ENCODE results near the gene GRB2. TPM values are rescaled to one million over a fixed set of nuclear protein-coding genes. Genes with fewer than 3 reads are reported as not detected.
A peak's percentile ranks its signal among the peaks of the same experiment; 100 is the strongest.

GRB2 gene
- total RNA-seq, 1 experiment from 2014 or later: 92.6 TPM

DNA sequence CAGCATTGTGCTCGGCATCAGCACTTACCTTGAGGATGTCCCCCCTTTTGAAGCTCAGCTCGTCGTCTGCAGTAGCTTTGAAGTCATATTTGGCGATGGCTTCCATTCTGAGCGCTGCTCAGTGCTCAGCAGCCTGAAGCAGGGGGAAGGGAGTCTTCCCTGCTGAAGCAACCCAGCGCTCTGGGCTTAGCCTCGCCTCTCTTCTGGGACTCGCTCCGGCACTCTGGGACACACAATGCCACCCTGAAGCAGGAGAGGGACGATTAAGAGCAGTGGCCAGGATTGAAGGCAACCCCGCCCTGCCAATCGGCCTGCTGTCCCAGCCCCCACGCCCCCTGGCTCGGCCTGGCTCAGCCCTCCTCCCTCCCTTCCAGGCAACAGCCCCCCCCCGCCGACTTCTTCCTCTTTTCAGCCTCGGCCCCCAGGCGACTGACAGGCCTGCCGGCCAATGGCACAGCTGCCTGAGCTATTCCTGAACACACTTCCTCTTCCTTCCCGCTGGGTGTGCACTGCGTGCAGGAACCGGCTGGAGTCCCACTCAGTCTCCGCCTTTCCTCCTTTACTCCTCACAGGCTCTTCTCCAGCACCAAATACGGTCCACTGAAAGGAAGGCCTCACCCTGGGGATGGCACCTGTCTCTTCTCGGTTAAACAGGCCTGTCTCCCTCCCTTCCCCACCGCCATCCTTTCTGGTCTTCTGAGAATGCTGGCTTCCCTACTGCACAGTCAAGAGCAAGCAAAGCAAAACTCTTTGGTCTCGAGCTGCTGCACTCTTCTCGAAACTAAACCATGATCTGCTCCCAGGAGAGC, 11.8 kb downstream of the GRB2 start (continued):
- TF ChIP-seq AR (CRISPR knock-in tag; IDR thresholded peaks at IDR 0.05) (no peak), TEAD1 (CRISPR knock-in tag; IDR thresholded peaks at IDR 0.05) (no peak), MAX (CRISPR knock-in tag; IDR thresholded peaks at IDR 0.05) (peak; percentile 43; the same call in 1 of the 2 replicates), ELF4 (CRISPR knock-in tag; IDR thresholded peaks at IDR 0.05; ENCODE audit: low read depth) (no peak), HMGXB4 (CRISPR knock-in tag; IDR thresholded peaks at IDR 0.05) (no peak), ETV6 (CRISPR knock-in tag; IDR thresholded peaks at IDR 0.05) (peak; percentile 97), SOX15 (CRISPR knock-in tag; IDR thresholded peaks at IDR 0.05) (no peak), FOXK1 (CRISPR knock-in tag; IDR thresholded peaks at IDR 0.05) (peak; percentile 46; the same call in 1 of the 2 replicates), GTF2I (CRISPR knock-in tag; conservative IDR thresholded peaks at IDR 0.05) (no peak), TEAD4 (CRISPR knock-in tag; IDR thresholded peaks at IDR 0.05) (no peak), CBFB (CRISPR knock-in tag; IDR thresholded peaks at IDR 0.05; ENCODE audit: low read depth) (no peak), MXD4 (CRISPR knock-in tag; IDR thresholded peaks at IDR 0.05; ENCODE audit: borderline replicate concordance) (no peak), ATF1 (CRISPR knock-in tag; IDR thresholded peaks at IDR 0.05) (no peak), E2F1 (CRISPR knock-in tag; IDR thresholded peaks at IDR 0.05) (no peak), ZNF396 (CRISPR knock-in tag; IDR thresholded peaks at IDR 0.05; ENCODE audit: borderline replicate concordance) (no peak), NFATC4 (CRISPR knock-in tag; IDR thresholded peaks at IDR 0.05) (no peak), ZNF416 (CRISPR knock-in tag; IDR thresholded peaks at IDR 0.05) (no peak), MLX (CRISPR knock-in tag; IDR thresholded peaks at IDR 0.05) (no peak)
- TF ChIP-seq, protein P1, sequence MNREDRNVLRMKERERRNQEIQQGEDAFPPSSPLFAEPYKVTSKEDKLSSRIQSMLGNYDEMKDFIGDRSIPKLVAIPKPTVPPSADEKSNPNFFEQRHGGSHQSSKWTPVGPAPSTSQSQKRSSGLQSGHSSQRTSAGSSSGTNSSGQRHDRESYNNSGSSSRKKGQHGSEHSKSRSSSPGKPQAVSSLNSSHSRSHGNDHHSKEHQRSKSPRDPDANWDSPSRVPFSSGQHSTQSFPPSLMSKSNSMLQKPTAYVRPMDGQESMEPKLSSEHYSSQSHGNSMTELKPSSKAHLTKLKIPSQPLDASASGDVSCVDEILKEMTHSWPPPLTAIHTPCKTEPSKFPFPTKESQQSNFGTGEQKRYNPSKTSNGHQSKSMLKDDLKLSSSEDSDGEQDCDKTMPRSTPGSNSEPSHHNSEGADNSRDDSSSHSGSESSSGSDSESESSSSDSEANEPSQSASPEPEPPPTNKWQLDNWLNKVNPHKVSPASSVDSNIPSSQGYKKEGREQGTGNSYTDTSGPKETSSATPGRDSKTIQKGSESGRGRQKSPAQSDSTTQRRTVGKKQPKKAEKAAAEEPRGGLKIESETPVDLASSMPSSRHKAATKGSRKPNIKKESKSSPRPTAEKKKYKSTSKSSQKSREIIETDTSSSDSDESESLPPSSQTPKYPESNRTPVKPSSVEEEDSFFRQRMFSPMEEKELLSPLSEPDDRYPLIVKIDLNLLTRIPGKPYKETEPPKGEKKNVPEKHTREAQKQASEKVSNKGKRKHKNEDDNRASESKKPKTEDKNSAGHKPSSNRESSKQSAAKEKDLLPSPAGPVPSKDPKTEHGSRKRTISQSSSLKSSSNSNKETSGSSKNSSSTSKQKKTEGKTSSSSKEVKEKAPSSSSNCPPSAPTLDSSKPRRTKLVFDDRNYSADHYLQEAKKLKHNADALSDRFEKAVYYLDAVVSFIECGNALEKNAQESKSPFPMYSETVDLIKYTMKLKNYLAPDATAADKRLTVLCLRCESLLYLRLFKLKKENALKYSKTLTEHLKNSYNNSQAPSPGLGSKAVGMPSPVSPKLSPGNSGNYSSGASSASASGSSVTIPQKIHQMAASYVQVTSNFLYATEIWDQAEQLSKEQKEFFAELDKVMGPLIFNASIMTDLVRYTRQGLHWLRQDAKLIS (CRISPR knock-in tag; IDR thresholded peaks at IDR 0.05; ENCODE audit: borderline replicate concordance): no peak
- TF ChIP-seq, protein P2, sequence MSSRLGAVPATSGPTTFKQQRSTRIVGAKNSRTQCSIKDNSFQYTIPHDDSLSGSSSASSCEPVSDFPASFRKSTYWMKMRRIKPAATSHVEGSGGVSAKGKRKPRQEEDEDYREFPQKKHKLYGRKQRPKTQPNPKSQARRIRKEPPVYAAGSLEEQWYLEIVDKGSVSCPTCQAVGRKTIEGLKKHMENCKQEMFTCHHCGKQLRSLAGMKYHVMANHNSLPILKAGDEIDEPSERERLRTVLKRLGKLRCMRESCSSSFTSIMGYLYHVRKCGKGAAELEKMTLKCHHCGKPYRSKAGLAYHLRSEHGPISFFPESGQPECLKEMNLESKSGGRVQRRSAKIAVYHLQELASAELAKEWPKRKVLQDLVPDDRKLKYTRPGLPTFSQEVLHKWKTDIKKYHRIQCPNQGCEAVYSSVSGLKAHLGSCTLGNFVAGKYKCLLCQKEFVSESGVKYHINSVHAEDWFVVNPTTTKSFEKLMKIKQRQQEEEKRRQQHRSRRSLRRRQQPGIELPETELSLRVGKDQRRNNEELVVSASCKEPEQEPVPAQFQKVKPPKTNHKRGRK (CRISPR knock-in tag; IDR thresholded peaks at IDR 0.05; ENCODE audit: borderline replicate concordance): no peak
- TF ChIP-seq, protein P3, sequence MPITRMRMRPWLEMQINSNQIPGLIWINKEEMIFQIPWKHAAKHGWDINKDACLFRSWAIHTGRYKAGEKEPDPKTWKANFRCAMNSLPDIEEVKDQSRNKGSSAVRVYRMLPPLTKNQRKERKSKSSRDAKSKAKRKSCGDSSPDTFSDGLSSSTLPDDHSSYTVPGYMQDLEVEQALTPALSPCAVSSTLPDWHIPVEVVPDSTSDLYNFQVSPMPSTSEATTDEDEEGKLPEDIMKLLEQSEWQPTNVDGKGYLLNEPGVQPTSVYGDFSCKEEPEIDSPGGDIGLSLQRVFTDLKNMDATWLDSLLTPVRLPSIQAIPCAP (CRISPR knock-in tag; IDR thresholded peaks at IDR 0.05): no peak
- TF ChIP-seq, protein P4, sequence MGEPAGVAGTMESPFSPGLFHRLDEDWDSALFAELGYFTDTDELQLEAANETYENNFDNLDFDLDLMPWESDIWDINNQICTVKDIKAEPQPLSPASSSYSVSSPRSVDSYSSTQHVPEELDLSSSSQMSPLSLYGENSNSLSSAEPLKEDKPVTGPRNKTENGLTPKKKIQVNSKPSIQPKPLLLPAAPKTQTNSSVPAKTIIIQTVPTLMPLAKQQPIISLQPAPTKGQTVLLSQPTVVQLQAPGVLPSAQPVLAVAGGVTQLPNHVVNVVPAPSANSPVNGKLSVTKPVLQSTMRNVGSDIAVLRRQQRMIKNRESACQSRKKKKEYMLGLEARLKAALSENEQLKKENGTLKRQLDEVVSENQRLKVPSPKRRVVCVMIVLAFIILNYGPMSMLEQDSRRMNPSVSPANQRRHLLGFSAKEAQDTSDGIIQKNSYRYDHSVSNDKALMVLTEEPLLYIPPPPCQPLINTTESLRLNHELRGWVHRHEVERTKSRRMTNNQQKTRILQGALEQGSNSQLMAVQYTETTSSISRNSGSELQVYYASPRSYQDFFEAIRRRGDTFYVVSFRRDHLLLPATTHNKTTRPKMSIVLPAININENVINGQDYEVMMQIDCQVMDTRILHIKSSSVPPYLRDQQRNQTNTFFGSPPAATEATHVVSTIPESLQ (CRISPR knock-in tag; IDR thresholded peaks at IDR 0.05): no peak
